Hepatocyte (in vitro differentiated cells): ENCODE measurements around the gene MYH6. TPM values are rescaled to one million over a fixed set of nuclear protein-coding genes. Genes with fewer than 3 reads are reported as not detected.

Source experiments
- DNase-seq: peaks from one replicate; pipeline ENCODE4 v3.0.0-alpha.2; 2016; ENCODE audit warnings: low spot score
- H2AFZ ChIP-seq: fragments of 200-600 bp; sonication (generic); 2 replicates; pipeline ENCODE4 v1.6.0; 2016; ENCODE audit warnings: antibody characterized with exemption, mild to moderate bottlenecking
- H3K27ac ChIP-seq: fragments of 200-600 bp; sonication (generic); 2 replicates; pipeline ENCODE4 v1.5.1; 2016; ENCODE audit warnings: mild to moderate bottlenecking
- H3K27me3 ChIP-seq: fragments of 200-600 bp; sonication (generic); 2 replicates; pipeline ENCODE4 v1.6.1; 2016
- H3K36me3 ChIP-seq: fragments of 200-600 bp; sonication (generic); replicated peaks from 2 replicates; pipeline ENCODE4 v1.5.1; 2016; ENCODE audit warnings: low read depth; ENCODE audit not compliant: insufficient read depth
- H3K4me1 ChIP-seq: fragments of 200-600 bp; sonication (generic); 2 replicates; pipeline ENCODE4 v1.5.1; 2016; ENCODE audit warnings: mild to moderate bottlenecking, moderate library complexity; ENCODE audit not compliant: insufficient read depth
- H3K4me2 ChIP-seq: fragments of 200-600 bp; sonication (generic); 2 replicates; pipeline ENCODE4 v1.6.0; 2016
- H3K4me3 ChIP-seq: fragments of 200-600 bp; sonication (generic); 2 replicates; pipeline ENCODE4 v1.5.1; 2016; ENCODE audit warnings: mild to moderate bottlenecking
- H3K79me2 ChIP-seq: fragments of 200-600 bp; sonication (generic); 2 replicates; pipeline ENCODE4 v1.6.0; 2017; ENCODE audit warnings: mild to moderate bottlenecking
- H3K9me2 ChIP-seq: fragments of 200-600 bp; sonication (generic); replicated peaks from 2 replicates; pipeline ENCODE4 v1.6.0; 2017; ENCODE audit warnings: mild to moderate bottlenecking; ENCODE audit not compliant: insufficient read depth
- H3K9me3 ChIP-seq: fragments of 200-600 bp; sonication (generic); 2 replicates; pipeline ENCODE4 v1.5.1; 2016; ENCODE audit warnings: low read depth, mild to moderate bottlenecking
- H4K20me1 ChIP-seq: fragments of 200-600 bp; sonication (generic); 2 replicates; pipeline ENCODE4 v1.6.0; 2016; ENCODE audit warnings: mild to moderate bottlenecking; ENCODE audit not compliant: insufficient read depth, poor library complexity, severe bottlenecking
- EZH2 ChIP-seq: fragments of 200-600 bp; sonication (generic); IDR thresholded peaks from 2 replicates; pipeline ENCODE4 v1.6.1; 2016; ENCODE audit warnings: antibody characterized with exemption, mild to moderate bottlenecking, borderline replicate concordance
- EZH2phosphoT487 ChIP-seq: fragments of 200-600 bp; sonication (generic); IDR thresholded peaks from one replicate; pipeline ENCODE4 v1.6.1; 2018; ENCODE audit warnings: antibody characterized with exemption, mild to moderate bottlenecking, low read depth, moderate library complexity; ENCODE audit not compliant: unreplicated experiment, severe bottlenecking
- WGBS: methylation state at CpG from one replicate; pipeline ENCODE4 v1.1.6; 2016; ENCODE audit warnings: low lambda C conversion rate; ENCODE audit errors: missing lambda C conversion rate; 5-methylcytosine and 5-hydroxymethylcytosine counted together
- polyA plus RNA-seq: library from polyadenylated mRNA; unstranded; fragments of >200 nt; fragmentation: Nextera tagmentation; extraction: Ambion mirVana; gene quantifications from 2 replicates; pipeline ENCODE4 v1.2.1, GENCODE V29; 2016
- total RNA-seq: library from RNA; depleted of rRNA; stranded (reverse); fragments of >200 nt; gene quantifications from 2 replicates; pipeline ENCODE4 v1.2.3, GENCODE V29; 2014
- TF ChIP-seq, protein P1 (sequence below): fragments of 200-600 bp; sonication (generic); IDR thresholded peaks from 2 replicates; pipeline ENCODE4 v1.5.1; 2016; ENCODE audit warnings: antibody characterized with exemption, mild to moderate bottlenecking; ENCODE audit not compliant: poor library complexity

The MYH6 gene
- total and polyA plus RNA-seq, 2 experiments from 2014 or later, result 0.97 TPM; not detected in 1

DNA sequence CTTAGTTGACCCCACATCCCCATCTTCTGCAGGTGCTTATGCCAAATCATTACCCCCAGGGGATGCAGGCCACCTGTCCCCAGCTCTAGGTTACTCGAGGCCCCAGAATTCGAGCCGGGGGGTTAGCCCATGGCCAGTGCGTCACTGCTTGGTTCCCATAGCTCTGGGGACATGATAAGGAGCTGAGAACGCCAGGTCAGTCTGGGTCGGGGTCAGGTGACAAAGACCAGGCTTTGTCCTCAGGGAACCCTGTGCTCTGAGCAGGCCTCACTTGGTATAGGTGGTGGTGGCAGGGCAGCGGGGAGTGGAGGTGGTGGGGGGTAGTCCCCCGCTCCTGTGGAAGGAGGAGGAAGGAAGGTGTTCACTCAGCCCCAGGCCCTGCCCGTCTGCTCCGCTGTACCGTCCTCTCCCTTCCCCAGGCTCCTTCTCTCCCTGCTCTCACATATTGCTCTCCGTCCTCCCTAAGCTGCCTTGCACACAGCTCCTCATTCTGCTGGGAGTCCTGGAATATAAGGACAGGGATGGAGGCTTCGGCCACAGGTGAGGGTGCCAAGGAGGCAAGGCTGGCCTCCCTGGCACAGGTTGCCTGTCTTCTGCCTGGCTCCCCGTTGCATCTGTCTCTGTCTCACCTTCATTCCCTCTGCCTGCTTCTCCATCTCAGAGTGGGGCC, 2.0 kb upstream of the MYH6 start:
- Histone ChIP-seq H3K79me2 (no peaks in the 10 kb centered on the region), H3K27me3 (no peaks in the 10 kb centered on the region), H3K9me3 (no peaks in the 10 kb centered on the region), H3K36me3 (no peaks in the 10 kb centered on the region), H3K4me3 (no peak overlapping the region), H3K9me2 (no peaks in the 10 kb centered on the region), H2AFZ (no peak overlapping the region), H4K20me1 (no peaks in the 10 kb centered on the region), H3K4me1 (no peaks in the 10 kb centered on the region), H3K4me2 (no peak overlapping the region), H3K27ac (no peak overlapping the region)
- TF ChIP-seq EZH2phosphoT487 (no peak), EZH2 (no peak)
- TF ChIP-seq, protein P1, sequence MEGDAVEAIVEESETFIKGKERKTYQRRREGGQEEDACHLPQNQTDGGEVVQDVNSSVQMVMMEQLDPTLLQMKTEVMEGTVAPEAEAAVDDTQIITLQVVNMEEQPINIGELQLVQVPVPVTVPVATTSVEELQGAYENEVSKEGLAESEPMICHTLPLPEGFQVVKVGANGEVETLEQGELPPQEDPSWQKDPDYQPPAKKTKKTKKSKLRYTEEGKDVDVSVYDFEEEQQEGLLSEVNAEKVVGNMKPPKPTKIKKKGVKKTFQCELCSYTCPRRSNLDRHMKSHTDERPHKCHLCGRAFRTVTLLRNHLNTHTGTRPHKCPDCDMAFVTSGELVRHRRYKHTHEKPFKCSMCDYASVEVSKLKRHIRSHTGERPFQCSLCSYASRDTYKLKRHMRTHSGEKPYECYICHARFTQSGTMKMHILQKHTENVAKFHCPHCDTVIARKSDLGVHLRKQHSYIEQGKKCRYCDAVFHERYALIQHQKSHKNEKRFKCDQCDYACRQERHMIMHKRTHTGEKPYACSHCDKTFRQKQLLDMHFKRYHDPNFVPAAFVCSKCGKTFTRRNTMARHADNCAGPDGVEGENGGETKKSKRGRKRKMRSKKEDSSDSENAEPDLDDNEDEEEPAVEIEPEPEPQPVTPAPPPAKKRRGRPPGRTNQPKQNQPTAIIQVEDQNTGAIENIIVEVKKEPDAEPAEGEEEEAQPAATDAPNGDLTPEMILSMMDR, result no peak
- DNase-seq, result no peak
- 68% methylated on average over 12 of the region's 14 CpGs for WGBS

DNA sequence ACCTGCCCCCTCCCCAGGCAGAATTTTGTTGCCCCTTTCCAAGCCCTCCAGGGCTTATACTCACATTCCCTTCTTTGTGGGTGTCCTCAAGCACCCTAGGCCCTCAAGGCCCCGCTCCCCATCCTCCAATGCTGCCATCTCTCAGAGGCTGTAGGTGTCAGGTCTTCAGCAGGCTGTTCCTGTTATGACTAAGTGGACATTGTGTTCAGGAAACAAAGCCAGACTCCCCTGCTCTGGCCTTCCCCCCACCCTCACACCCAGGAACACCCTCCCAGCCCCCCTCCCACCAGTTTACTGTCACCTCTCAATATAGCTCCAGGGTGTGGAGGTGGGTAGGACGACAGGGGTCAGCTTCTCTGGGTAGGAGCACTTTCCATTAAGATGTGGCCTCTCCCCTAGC, 1.4 kb upstream of the MYH6 start:
- Histone ChIP-seq H3K27me3 (no peaks in the 10 kb centered on the region), H3K36me3 (no peaks in the 10 kb centered on the region), H3K27ac (no peak overlapping the region), H3K4me2 (no peak overlapping the region), H3K4me1 (no peaks in the 10 kb centered on the region), H2AFZ (no peak overlapping the region), H3K9me3 (no peaks in the 10 kb centered on the region), H4K20me1 (no peaks in the 10 kb centered on the region), H3K79me2 (no peaks in the 10 kb centered on the region), H3K4me3 (no peak overlapping the region), H3K9me2 (no peaks in the 10 kb centered on the region)
- WGBS, result 71% methylated on average over 2 of the region's 2 CpGs
- DNase-seq, result no peak
- TF ChIP-seq, protein P1, result no peak

DNA sequence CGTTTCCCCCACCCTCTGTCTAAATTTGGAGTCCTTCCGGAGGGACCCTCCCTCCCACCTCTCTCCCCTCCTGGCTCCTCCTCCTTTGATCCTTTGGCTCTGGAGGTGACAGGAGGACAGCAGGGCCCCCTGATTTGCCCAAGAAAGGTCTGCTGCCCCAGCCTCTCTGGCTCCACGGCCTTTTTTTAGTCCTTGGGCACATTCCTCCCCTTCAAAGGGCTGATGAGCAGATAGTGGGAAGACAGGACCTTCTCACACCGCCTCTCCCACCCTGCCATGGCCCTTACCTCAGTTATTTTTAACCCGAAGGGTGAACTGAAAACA, 196 bp upstream of the MYH6 start:
- no peak for DNase-seq
- Histone ChIP-seq H3K9me2 (no peaks in the 10 kb centered on the region), H3K4me2 (no peak overlapping the region), H3K4me3 (no peak overlapping the region), H3K27me3 (no peaks in the 10 kb centered on the region), H3K36me3 (no peaks in the 10 kb centered on the region), H3K4me1 (no peaks in the 10 kb centered on the region), H2AFZ (no peak overlapping the region), H3K27ac (no peak overlapping the region), H3K79me2 (no peaks in the 10 kb centered on the region), H3K9me3 (no peaks in the 10 kb centered on the region), H4K20me1 (no peaks in the 10 kb centered on the region)
- 52% methylated on average over 5 of the region's 5 CpGs for WGBS
- TF ChIP-seq, protein P1, result no peak
- no peak for TF ChIP-seq EZH2

DNA sequence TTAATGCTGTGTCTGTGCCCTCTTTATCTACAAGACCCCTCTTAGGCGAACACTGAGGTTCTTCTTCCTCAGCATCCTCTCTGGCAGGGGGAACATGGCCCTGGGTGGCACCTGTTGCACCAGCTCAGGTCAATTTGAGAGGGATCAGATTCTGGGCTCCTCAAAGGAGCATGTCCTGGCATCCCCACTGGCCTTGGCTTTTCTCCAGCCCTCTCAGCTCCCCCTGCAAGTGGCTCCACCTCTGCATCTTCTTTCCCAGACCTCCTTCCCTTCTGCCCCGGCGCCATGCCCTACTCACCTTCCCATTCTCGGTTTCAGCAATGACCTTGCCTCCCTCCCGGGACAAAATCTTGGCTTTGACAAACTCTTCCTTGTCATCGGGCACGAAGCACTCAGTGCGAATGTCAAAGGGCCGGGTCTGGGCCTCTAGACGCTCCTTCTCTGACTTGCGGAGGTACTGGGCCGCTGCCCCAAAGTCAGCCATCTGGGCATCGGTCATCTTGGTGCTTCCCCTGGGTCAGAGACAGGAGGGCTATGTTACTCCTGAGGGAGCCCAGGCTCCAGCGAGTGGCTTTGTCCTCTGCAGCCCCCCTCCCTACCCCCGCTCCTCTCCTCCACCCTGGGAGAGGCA, 1.2 kb downstream of the MYH6 start:
- no peak overlapping the region for H2AFZ ChIP-seq
- H3K4me2 ChIP-seq, result no peak overlapping the region

More for the DNA sequence above, 1.2 kb downstream of the MYH6 start:
- no peaks in the 10 kb centered on the region for H3K4me1 ChIP-seq
- no peaks in the 10 kb centered on the region for H3K36me3 ChIP-seq
- WGBS, result 92% methylated on average over 14 of the region's 15 CpGs
- H3K79me2 ChIP-seq, result no peaks in the 10 kb centered on the region
- H3K27ac ChIP-seq, result no peak overlapping the region
- no peaks in the 10 kb centered on the region for H3K27me3 ChIP-seq
- no peaks in the 10 kb centered on the region for H3K9me3 ChIP-seq
- no peaks in the 10 kb centered on the region for H3K9me2 ChIP-seq
- no peak overlapping the region for H3K4me3 ChIP-seq
- DNase-seq, result no peak
- no peaks in the 10 kb centered on the region for H4K20me1 ChIP-seq
- no peak for TF ChIP-seq EZH2phosphoT487
- TF ChIP-seq EZH2, result no peak
- TF ChIP-seq, protein P1, result no peak
